ENCODE data around the gene NFASC. TPM values are rescaled to one million over a fixed set of nuclear protein-coding genes. Genes with fewer than 3 reads are reported as not detected.
A peak's percentile ranks its signal among the peaks of the same experiment; 100 is the strongest.

NFASC gene
- total RNA-seq, 1 experiment from 2014 or later = 20.1 TPM

GRCh38 chr1:204923626-204924012, 53.0 kb downstream of the NFASC start:
- no peak for DNase-seq (ENCODE audit: low spot score)
- Mint-ChIP-seq H3K27ac (peak overlapping the region; percentile 96), H3K4me3 (0 out of 2 replicates have a peak overlapping the region, but pooled peaks have one; percentile 8), H3K9me3 (no peaks in the 10 kb centered on the region), H3K36me3 (no peaks in the 10 kb centered on the region; the same call in 1 of the 2 replicates), H3K27me3 (ENCODE audit: low read depth) (peaks cover 2% of the 10 kb centered on the region; the same call in 1 of the 2 replicates), H3K4me1 (peaks cover 82% of the 10 kb centered on the region)
- ChIA-PET CTCF (interaction anchor here (1.0 to 4.0 kb wide), 7 partner anchors 18 to 138 kb away, joined by 3 to 31 read pairs (median 5); no protein-coding TSS in a partner anchor), POLR2A (interaction anchor here (1.0 to 1.1 kb wide), 3 partner anchors 11 to 429 kb away, joined by 3 to 4 read pairs (median 3); partner anchors contain the start of gene PIK3C2B)
- TF ChIP-seq, protein P1, sequence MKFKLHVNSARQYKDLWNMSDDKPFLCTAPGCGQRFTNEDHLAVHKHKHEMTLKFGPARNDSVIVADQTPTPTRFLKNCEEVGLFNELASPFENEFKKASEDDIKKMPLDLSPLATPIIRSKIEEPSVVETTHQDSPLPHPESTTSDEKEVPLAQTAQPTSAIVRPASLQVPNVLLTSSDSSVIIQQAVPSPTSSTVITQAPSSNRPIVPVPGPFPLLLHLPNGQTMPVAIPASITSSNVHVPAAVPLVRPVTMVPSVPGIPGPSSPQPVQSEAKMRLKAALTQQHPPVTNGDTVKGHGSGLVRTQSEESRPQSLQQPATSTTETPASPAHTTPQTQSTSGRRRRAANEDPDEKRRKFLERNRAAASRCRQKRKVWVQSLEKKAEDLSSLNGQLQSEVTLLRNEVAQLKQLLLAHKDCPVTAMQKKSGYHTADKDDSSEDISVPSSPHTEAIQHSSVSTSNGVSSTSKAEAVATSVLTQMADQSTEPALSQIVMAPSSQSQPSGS (CRISPR knock-in tag; IDR thresholded peaks at IDR 0.05; ENCODE audit: borderline replicate concordance, low read depth) = no peak
- no peak for TF ChIP-seq TP53 (CRISPR knock-in tag; IDR thresholded peaks at IDR 0.05)
- TF ChIP-seq, protein P2, sequence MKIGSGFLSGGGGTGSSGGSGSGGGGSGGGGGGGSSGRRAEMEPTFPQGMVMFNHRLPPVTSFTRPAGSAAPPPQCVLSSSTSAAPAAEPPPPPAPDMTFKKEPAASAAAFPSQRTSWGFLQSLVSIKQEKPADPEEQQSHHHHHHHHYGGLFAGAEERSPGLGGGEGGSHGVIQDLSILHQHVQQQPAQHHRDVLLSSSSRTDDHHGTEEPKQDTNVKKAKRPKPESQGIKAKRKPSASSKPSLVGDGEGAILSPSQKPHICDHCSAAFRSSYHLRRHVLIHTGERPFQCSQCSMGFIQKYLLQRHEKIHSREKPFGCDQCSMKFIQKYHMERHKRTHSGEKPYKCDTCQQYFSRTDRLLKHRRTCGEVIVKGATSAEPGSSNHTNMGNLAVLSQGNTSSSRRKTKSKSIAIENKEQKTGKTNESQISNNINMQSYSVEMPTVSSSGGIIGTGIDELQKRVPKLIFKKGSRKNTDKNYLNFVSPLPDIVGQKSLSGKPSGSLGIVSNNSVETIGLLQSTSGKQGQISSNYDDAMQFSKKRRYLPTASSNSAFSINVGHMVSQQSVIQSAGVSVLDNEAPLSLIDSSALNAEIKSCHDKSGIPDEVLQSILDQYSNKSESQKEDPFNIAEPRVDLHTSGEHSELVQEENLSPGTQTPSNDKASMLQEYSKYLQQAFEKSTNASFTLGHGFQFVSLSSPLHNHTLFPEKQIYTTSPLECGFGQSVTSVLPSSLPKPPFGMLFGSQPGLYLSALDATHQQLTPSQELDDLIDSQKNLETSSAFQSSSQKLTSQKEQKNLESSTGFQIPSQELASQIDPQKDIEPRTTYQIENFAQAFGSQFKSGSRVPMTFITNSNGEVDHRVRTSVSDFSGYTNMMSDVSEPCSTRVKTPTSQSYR (CRISPR knock-in tag; IDR thresholded peaks at IDR 0.05) = no peak
- no peak for TF ChIP-seq ERG (CRISPR knock-in tag; IDR thresholded peaks at IDR 0.05)
- TF ChIP-seq CDX4 (CRISPR knock-in tag; IDR thresholded peaks at IDR 0.05; ENCODE audit: borderline replicate concordance) = no peak
- TF ChIP-seq ZNF232 (CRISPR knock-in tag; IDR thresholded peaks at IDR 0.05) = no peak
- no peak for TF ChIP-seq ZNF263 (CRISPR knock-in tag; IDR thresholded peaks at IDR 0.05; ENCODE audit: low read depth)
- TF ChIP-seq, protein P3, sequence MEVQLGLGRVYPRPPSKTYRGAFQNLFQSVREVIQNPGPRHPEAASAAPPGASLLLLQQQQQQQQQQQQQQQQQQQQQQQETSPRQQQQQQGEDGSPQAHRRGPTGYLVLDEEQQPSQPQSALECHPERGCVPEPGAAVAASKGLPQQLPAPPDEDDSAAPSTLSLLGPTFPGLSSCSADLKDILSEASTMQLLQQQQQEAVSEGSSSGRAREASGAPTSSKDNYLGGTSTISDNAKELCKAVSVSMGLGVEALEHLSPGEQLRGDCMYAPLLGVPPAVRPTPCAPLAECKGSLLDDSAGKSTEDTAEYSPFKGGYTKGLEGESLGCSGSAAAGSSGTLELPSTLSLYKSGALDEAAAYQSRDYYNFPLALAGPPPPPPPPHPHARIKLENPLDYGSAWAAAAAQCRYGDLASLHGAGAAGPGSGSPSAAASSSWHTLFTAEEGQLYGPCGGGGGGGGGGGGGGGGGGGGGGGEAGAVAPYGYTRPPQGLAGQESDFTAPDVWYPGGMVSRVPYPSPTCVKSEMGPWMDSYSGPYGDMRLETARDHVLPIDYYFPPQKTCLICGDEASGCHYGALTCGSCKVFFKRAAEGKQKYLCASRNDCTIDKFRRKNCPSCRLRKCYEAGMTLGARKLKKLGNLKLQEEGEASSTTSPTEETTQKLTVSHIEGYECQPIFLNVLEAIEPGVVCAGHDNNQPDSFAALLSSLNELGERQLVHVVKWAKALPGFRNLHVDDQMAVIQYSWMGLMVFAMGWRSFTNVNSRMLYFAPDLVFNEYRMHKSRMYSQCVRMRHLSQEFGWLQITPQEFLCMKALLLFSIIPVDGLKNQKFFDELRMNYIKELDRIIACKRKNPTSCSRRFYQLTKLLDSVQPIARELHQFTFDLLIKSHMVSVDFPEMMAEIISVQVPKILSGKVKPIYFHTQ (CRISPR knock-in tag; IDR thresholded peaks at IDR 0.05) = no peak
- TF ChIP-seq, protein P4, sequence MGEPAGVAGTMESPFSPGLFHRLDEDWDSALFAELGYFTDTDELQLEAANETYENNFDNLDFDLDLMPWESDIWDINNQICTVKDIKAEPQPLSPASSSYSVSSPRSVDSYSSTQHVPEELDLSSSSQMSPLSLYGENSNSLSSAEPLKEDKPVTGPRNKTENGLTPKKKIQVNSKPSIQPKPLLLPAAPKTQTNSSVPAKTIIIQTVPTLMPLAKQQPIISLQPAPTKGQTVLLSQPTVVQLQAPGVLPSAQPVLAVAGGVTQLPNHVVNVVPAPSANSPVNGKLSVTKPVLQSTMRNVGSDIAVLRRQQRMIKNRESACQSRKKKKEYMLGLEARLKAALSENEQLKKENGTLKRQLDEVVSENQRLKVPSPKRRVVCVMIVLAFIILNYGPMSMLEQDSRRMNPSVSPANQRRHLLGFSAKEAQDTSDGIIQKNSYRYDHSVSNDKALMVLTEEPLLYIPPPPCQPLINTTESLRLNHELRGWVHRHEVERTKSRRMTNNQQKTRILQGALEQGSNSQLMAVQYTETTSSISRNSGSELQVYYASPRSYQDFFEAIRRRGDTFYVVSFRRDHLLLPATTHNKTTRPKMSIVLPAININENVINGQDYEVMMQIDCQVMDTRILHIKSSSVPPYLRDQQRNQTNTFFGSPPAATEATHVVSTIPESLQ (CRISPR knock-in tag; IDR thresholded peaks at IDR 0.05) = no peak
- no peak for ATAC-seq

GRCh38 chr1:204924013-204924759, 53.5 kb downstream of the NFASC start:
- ChIA-PET POLR2A (no interaction called here), CTCF (interaction anchor here (0.9 to 4.0 kb wide), 11 partner anchors 18 to 137 kb away, joined by 3 to 31 read pairs (median 3); partner anchors contain the start of gene NFASC)
- H3K9me3 Mint-ChIP-seq = no peaks in the 10 kb centered on the region
- peaks cover 82% of the 10 kb centered on the region for H3K4me1 Mint-ChIP-seq
- no peaks in the 10 kb centered on the region for H3K36me3 Mint-ChIP-seq
- DNase-seq (ENCODE audit: low spot score) (peak; percentile 57), ATAC-seq (peak; percentile 84)
- H3K27ac Mint-ChIP-seq = peak overlapping the region; percentile 96
- H3K27me3 Mint-ChIP-seq (ENCODE audit: low read depth) = peaks cover 2% of the 10 kb centered on the region; the same call in 1 of the 2 replicates
- TF ChIP-seq E2F5 (CRISPR knock-in tag; IDR thresholded peaks at IDR 0.05) = no peak
- TF ChIP-seq ZMAT4 (CRISPR knock-in tag; IDR thresholded peaks at IDR 0.05) = no peak
- TF ChIP-seq TEAD4 (CRISPR knock-in tag; IDR thresholded peaks at IDR 0.05) = peak; percentile 80; the same call in 1 of the 2 replicates
- TF ChIP-seq SP1 (CRISPR knock-in tag; conservative IDR thresholded peaks at IDR 0.05) = peak; percentile 39; the same call in 1 of the 2 replicates
- TF ChIP-seq TEAD1 (CRISPR knock-in tag; IDR thresholded peaks at IDR 0.05) = peak; percentile 94
- TF ChIP-seq ZNF121 (CRISPR knock-in tag; IDR thresholded peaks at IDR 0.05) = no peak
- peak; percentile 30; the same call in 1 of the 2 replicates for TF ChIP-seq ZNF423 (CRISPR knock-in tag; IDR thresholded peaks at IDR 0.05)
- peak overlapping the region; percentile 25 for H3K4me3 Mint-ChIP-seq

Data from WTC11 (cell line).